Eye (tissue), 1 donor: ENCODE measurements around the gene NOL4L.

Source experiments
- DNase-seq: peaks from one replicate; pipeline ENCODE4 v3.0.0-alpha.2; 2015

NOL4L gene

GRCh38 chr20:32559753-32560380, 25.3 kb downstream of the NOL4L start:
- peak; percentile 56 for DNase-seq

GRCh38 chr20:32559205-32559752, 25.9 kb downstream of the NOL4L start:
- no peak for DNase-seq

- DNase-seq, result peak; percentile 63
Observed at GRCh38 chr20:32558526-32558925, 26.6 kb downstream of the NOL4L start.

GRCh38 chr20:32557319-32557718, 27.8 kb downstream of the NOL4L start:
- no peak for DNase-seq

GRCh38 chr20:32556312-32557184, 28.6 kb downstream of the NOL4L start:
- no peak for DNase-seq

- DNase-seq, result no peak
Observed at GRCh38 chr20:32555584-32555983, 29.5 kb downstream of the NOL4L start.

- no peak for DNase-seq
Observed at GRCh38 chr20:32554965-32555289, 30.2 kb downstream of the NOL4L start.

GRCh38 chr20:32553618-32554017, 31.5 kb downstream of the NOL4L start:
- no peak for DNase-seq

GRCh38 chr20:32551693-32552092, 33.4 kb downstream of the NOL4L start:
- DNase-seq, result no peak

GRCh38 chr20:32549842-32550241, 35.3 kb downstream of the NOL4L start:
- no peak for DNase-seq

- DNase-seq, result no peak
Observed at GRCh38 chr20:32547753-32548034, 37.4 kb downstream of the NOL4L start.

GRCh38 chr20:32546918-32547752, 38.0 kb downstream of the NOL4L start:
- no peak for DNase-seq

- no peak for DNase-seq
Observed at GRCh38 chr20:32544893-32545840, 40.0 kb downstream of the NOL4L start.

- no peak for DNase-seq
Observed at GRCh38 chr20:32544260-32544722, 40.8 kb downstream of the NOL4L start.

GRCh38 chr20:32543570-32544259, 41.4 kb downstream of the NOL4L start:
- DNase-seq, result no peak

GRCh38 chr20:32542259-32542615, 42.9 kb downstream of the NOL4L start:
- no peak for DNase-seq

- DNase-seq, result peak; percentile 77
Observed at GRCh38 chr20:32541323-32542258, 43.5 kb downstream of the NOL4L start.

- DNase-seq, result no peak
Observed at GRCh38 chr20:32539817-32540675, 45.1 kb downstream of the NOL4L start.

GRCh38 chr20:32539026-32539816, 45.9 kb downstream of the NOL4L start:
- DNase-seq, result peak; percentile 45
